ENCODE measurements around the gene NCF2. TPM values are rescaled to one million over a fixed set of nuclear protein-coding genes. Genes with fewer than 3 reads are reported as not detected.
A peak's percentile ranks its signal among the peaks of the same experiment; 100 is the strongest.

NCF2 gene
- polyA plus RNA-seq, 1 donor: 3.7 TPM

DNA sequence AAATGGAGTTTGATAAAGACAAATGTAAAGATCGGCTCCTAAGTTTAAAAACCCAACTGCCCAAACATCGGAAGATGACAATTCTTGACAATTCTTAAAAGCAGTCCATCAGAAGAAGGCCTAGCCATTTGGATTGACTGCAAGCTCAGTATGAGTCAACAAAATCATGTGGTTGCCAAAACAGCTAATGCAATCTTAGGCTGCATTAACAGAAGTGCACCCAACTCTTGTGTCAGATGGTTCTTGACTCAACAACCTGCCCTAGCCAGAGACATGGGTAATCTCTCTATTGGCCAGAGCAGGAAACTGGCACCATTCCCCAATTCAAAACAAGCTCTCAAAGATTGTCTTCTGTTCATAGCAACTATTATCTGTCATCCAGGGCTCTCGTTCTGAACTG is 9.9 kb upstream of the NCF2 start:
- no peaks in the 10 kb centered on the region for H3K36me3 ChIP-seq (ENCODE audit: control insufficient read depth, insufficient read depth, low read length)
- no peaks in the 10 kb centered on the region for H3K27me3 ChIP-seq (ENCODE audit: control insufficient read depth, insufficient read depth, low read length)
- DNase-seq: no peak
- H3K9me3 ChIP-seq (ENCODE audit: control insufficient read depth, low read depth, low read length): no peaks in the 10 kb centered on the region
- H3K4me3 ChIP-seq (ENCODE audit: low read length): no peak overlapping the region
- WGBS (ENCODE audit: insufficient coverage, low lambda C conversion rate): no CpG with 5 or more reads among the region's 3 CpGs
- no peak overlapping the region for H3K27ac ChIP-seq (ENCODE audit: low read length)
- peaks cover 9% of the 10 kb centered on the region for H3K4me1 ChIP-seq (ENCODE audit: control insufficient read depth, insufficient read depth, low read length)

DNA sequence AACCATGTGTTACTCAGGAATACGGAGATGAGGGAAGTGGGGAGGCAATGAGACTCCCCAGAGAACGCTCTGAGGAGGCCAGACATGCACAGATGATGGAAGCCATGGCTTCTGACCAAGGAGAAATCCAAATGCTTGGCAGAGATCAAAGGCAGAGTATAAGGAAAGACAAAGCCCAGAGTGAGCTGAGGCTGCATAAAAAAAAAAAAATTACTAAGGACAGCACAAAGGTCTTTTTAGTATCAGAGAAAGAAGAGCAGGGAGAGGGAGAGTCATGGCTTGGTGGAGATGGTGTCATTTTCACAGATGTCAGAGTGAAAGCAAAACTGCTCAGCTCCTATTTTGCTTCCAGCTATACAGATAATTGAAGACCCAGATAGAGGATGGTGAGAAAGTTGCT is 8.1 kb upstream of the NCF2 start:
- Histone ChIP-seq H3K27ac (ENCODE audit: low read length) (peak overlapping the region; percentile 18), H3K36me3 (ENCODE audit: control insufficient read depth, insufficient read depth, low read length) (no peaks in the 10 kb centered on the region), H3K4me3 (ENCODE audit: low read length) (no peak overlapping the region), H3K27me3 (ENCODE audit: control insufficient read depth, insufficient read depth, low read length) (no peaks in the 10 kb centered on the region), H3K4me1 (ENCODE audit: control insufficient read depth, insufficient read depth, low read length) (peaks cover 4% of the 10 kb centered on the region), H3K9me3 (ENCODE audit: control insufficient read depth, low read depth, low read length) (no peaks in the 10 kb centered on the region)
- DNase-seq: peak in 1 of 2 donors; percentile 73
- no CpG with 5 or more reads among the region's 2 CpGs for WGBS (ENCODE audit: insufficient coverage, low lambda C conversion rate)

DNA sequence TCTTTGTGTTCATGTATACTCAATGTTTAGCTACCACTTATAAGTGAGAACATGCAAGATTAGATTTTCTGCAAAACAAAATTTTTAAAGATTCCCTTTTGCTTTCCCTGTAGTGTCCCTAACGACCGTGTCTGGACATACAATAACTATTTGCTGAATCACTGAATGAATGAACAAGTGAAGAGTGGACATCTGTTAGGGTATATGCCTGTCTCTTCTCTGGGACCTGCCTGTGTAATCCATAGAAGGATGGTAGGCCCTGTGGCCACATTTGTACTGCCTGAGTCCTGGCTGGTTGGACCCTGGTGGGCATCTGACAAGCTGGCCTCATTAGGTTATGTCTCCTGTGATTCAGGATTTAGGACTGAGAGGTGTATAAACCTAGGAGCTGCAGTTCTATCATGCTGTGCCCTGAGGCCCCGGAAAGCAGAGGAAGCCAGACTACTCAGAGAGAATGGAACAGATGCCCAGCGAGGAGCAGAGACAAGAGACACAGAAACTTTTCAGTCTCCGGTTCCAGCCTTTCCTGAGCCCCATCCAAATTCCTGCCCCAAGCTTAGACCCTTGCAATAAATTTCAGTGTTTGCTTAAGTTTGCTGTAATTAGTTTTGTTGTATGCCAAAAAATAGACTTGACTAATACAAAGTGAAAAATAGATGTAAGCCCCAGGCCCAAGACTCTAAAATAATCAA is 7.5 kb upstream of the NCF2 start:
- 92% methylated on average over 4 of the region's 5 CpGs for WGBS (ENCODE audit: insufficient coverage, low lambda C conversion rate)
- no peak overlapping the region for H3K27ac ChIP-seq (ENCODE audit: low read length)
- no peaks in the 10 kb centered on the region for H3K36me3 ChIP-seq (ENCODE audit: control insufficient read depth, insufficient read depth, low read length)
- H3K4me3 ChIP-seq (ENCODE audit: low read length): no peak overlapping the region
- H3K9me3 ChIP-seq (ENCODE audit: control insufficient read depth, low read depth, low read length): no peaks in the 10 kb centered on the region
- H3K4me1 ChIP-seq (ENCODE audit: control insufficient read depth, insufficient read depth, low read length): peaks cover 3% of the 10 kb centered on the region
- no peak for DNase-seq
- no peaks in the 10 kb centered on the region for H3K27me3 ChIP-seq (ENCODE audit: control insufficient read depth, insufficient read depth, low read length)

DNA sequence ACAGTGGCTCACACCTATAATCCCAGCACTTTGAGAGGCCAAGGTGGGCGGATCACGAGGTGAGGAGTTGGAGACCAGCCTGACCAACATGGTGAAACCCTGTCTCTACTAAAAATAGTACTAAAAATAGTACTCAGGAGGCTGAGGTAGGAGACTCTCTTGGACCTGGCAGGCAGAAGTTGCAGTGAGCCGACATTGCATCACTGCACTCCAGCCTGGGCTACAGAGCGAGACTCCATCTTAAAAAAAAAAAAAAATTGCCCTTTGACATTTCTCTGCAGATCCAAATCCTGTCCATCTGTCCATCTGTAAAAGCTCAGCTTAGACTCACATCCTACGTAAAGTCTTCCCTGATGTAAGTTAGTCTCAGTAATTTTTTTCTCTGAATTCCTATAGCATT is 6.2 kb upstream of the NCF2 start:
- Histone ChIP-seq H3K27ac (ENCODE audit: low read length) (no peak overlapping the region), H3K9me3 (ENCODE audit: control insufficient read depth, low read depth, low read length) (no peaks in the 10 kb centered on the region), H3K4me1 (ENCODE audit: control insufficient read depth, insufficient read depth, low read length) (peaks cover 3% of the 10 kb centered on the region), H3K27me3 (ENCODE audit: control insufficient read depth, insufficient read depth, low read length) (no peaks in the 10 kb centered on the region), H3K4me3 (ENCODE audit: low read length) (no peak overlapping the region), H3K36me3 (ENCODE audit: control insufficient read depth, insufficient read depth, low read length) (no peaks in the 10 kb centered on the region)
- no CpG with 5 or more reads among the region's 5 CpGs for WGBS (ENCODE audit: insufficient coverage, low lambda C conversion rate)
- no peak for DNase-seq

GRCh38 chr1:183595537-183595936 is 5.3 kb upstream of the NCF2 start:
- DNase-seq: no peak
- H3K4me1 ChIP-seq (ENCODE audit: control insufficient read depth, insufficient read depth, low read length): peaks cover 3% of the 10 kb centered on the region
- no peaks in the 10 kb centered on the region for H3K27me3 ChIP-seq (ENCODE audit: control insufficient read depth, insufficient read depth, low read length)
- no CpG with 5 or more reads among the region's 2 CpGs for WGBS (ENCODE audit: insufficient coverage, low lambda C conversion rate)
- no peaks in the 10 kb centered on the region for H3K36me3 ChIP-seq (ENCODE audit: control insufficient read depth, insufficient read depth, low read length)
- no peak overlapping the region for H3K27ac ChIP-seq (ENCODE audit: low read length)
- H3K4me3 ChIP-seq (ENCODE audit: low read length): no peak overlapping the region
- no peaks in the 10 kb centered on the region for H3K9me3 ChIP-seq (ENCODE audit: control insufficient read depth, low read depth, low read length)

GRCh38 chr1:183593356-183593755 is 3.1 kb upstream of the NCF2 start:
- Histone ChIP-seq H3K27ac (ENCODE audit: low read length) (no peak overlapping the region), H3K4me1 (ENCODE audit: control insufficient read depth, insufficient read depth, low read length) (peaks cover 10% of the 10 kb centered on the region), H3K9me3 (ENCODE audit: control insufficient read depth, low read depth, low read length) (no peaks in the 10 kb centered on the region), H3K36me3 (ENCODE audit: control insufficient read depth, insufficient read depth, low read length) (no peaks in the 10 kb centered on the region), H3K4me3 (ENCODE audit: low read length) (no peak overlapping the region), H3K27me3 (ENCODE audit: control insufficient read depth, insufficient read depth, low read length) (no peaks in the 10 kb centered on the region)
- 73% methylated on average over 2 of the region's 3 CpGs for WGBS (ENCODE audit: insufficient coverage, low lambda C conversion rate)
- no peak for DNase-seq

DNA sequence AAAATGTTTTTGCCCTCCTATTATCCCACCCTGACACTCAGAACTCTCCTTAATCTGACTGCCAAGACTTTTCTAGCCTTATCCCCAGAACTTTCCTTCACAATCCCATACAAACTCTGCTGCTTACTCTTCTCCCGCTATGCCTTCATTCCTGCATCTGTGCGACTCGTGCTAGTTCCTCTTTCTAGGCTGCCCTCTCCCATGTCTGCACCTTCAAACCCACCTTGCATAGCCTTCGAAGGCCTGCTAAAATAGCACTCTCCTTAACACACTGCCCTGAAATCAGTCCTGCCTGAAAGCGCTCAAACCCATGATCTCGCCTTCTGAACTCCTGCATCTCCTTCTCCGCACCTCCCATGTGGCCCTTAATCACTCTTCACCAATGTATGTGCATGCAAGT is 2.5 kb upstream of the NCF2 start:
- H3K9me3 ChIP-seq (ENCODE audit: control insufficient read depth, low read depth, low read length): no peaks in the 10 kb centered on the region
- H3K27me3 ChIP-seq (ENCODE audit: control insufficient read depth, insufficient read depth, low read length): no peaks in the 10 kb centered on the region
- peaks cover 7% of the 10 kb centered on the region for H3K4me1 ChIP-seq (ENCODE audit: control insufficient read depth, insufficient read depth, low read length)
- no peak for DNase-seq
- H3K27ac ChIP-seq (ENCODE audit: low read length): no peak overlapping the region
- WGBS (ENCODE audit: insufficient coverage, low lambda C conversion rate): 100% methylated on average over 3 of the region's 7 CpGs
- H3K4me3 ChIP-seq (ENCODE audit: low read length): no peak overlapping the region
- no peaks in the 10 kb centered on the region for H3K36me3 ChIP-seq (ENCODE audit: control insufficient read depth, insufficient read depth, low read length)

GRCh38 chr1:183589874-183590243 is 400 bp downstream of the NCF2 start:
- Histone ChIP-seq H3K4me3 (ENCODE audit: low read length) (no peak overlapping the region), H3K27ac (ENCODE audit: low read length) (peak overlapping the region; percentile 4), H3K9me3 (ENCODE audit: control insufficient read depth, low read depth, low read length) (no peaks in the 10 kb centered on the region), H3K4me1 (ENCODE audit: control insufficient read depth, insufficient read depth, low read length) (peaks cover 7% of the 10 kb centered on the region), H3K27me3 (ENCODE audit: control insufficient read depth, insufficient read depth, low read length) (no peaks in the 10 kb centered on the region), H3K36me3 (ENCODE audit: control insufficient read depth, insufficient read depth, low read length) (no peaks in the 10 kb centered on the region)
- no CpG with 5 or more reads among the region's 4 CpGs for WGBS (ENCODE audit: insufficient coverage, low lambda C conversion rate)
- DNase-seq: no peak

GRCh38 chr1:183589384-183589783 is 875 bp downstream of the NCF2 start:
- H3K4me3 ChIP-seq (ENCODE audit: low read length): no peak overlapping the region
- peaks cover 7% of the 10 kb centered on the region for H3K4me1 ChIP-seq (ENCODE audit: control insufficient read depth, insufficient read depth, low read length)
- no peaks in the 10 kb centered on the region for H3K36me3 ChIP-seq (ENCODE audit: control insufficient read depth, insufficient read depth, low read length)
- H3K9me3 ChIP-seq (ENCODE audit: control insufficient read depth, low read depth, low read length): no peaks in the 10 kb centered on the region
- 100% methylated on average over 2 of the region's 5 CpGs for WGBS (ENCODE audit: insufficient coverage, low lambda C conversion rate)
- no peak overlapping the region for H3K27ac ChIP-seq (ENCODE audit: low read length)
- DNase-seq: no peak
- no peaks in the 10 kb centered on the region for H3K27me3 ChIP-seq (ENCODE audit: control insufficient read depth, insufficient read depth, low read length)

DNA sequence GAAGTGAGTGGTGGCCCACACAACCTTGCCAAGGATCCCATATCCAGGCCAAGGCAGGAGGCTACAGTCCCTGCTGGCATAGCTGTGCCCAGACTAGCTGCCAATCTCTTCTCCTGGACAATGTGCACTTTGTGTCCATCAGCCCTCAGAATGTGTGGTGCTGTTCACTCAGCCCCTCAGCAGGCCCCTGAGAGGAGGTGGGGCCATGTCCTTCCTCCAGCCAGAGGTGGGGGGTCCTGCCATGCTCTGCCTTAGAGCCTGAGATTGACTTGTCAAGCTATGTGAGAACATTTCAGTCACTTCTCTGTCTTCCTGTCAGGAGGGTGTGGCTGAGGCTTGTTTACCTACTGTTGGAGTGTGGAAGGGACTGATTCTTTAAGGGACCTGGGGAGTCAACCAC is 1.4 kb downstream of the NCF2 start:
- Histone ChIP-seq H3K4me3 (ENCODE audit: low read length) (no peak overlapping the region), H3K4me1 (ENCODE audit: control insufficient read depth, insufficient read depth, low read length) (peaks cover 7% of the 10 kb centered on the region), H3K27me3 (ENCODE audit: control insufficient read depth, insufficient read depth, low read length) (no peaks in the 10 kb centered on the region), H3K9me3 (ENCODE audit: control insufficient read depth, low read depth, low read length) (no peaks in the 10 kb centered on the region), H3K27ac (ENCODE audit: low read length) (no peak overlapping the region), H3K36me3 (ENCODE audit: control insufficient read depth, insufficient read depth, low read length) (no peaks in the 10 kb centered on the region)
- peak in 1 of 2 donors; percentile 56 for DNase-seq

GRCh38 chr1:183586926-183587325 is 3.3 kb downstream of the NCF2 start:
- Histone ChIP-seq H3K4me3 (ENCODE audit: low read length) (no peak overlapping the region), H3K4me1 (ENCODE audit: control insufficient read depth, insufficient read depth, low read length) (peaks cover 10% of the 10 kb centered on the region), H3K36me3 (ENCODE audit: control insufficient read depth, insufficient read depth, low read length) (no peaks in the 10 kb centered on the region), H3K9me3 (ENCODE audit: control insufficient read depth, low read depth, low read length) (no peaks in the 10 kb centered on the region), H3K27me3 (ENCODE audit: control insufficient read depth, insufficient read depth, low read length) (no peaks in the 10 kb centered on the region), H3K27ac (ENCODE audit: low read length) (no peak overlapping the region)
- no peak for DNase-seq
- no CpG with 5 or more reads among the region's 8 CpGs for WGBS (ENCODE audit: insufficient coverage, low lambda C conversion rate)
